ENCODE results near the gene SLC25A48.

The SLC25A48 gene

DNA sequence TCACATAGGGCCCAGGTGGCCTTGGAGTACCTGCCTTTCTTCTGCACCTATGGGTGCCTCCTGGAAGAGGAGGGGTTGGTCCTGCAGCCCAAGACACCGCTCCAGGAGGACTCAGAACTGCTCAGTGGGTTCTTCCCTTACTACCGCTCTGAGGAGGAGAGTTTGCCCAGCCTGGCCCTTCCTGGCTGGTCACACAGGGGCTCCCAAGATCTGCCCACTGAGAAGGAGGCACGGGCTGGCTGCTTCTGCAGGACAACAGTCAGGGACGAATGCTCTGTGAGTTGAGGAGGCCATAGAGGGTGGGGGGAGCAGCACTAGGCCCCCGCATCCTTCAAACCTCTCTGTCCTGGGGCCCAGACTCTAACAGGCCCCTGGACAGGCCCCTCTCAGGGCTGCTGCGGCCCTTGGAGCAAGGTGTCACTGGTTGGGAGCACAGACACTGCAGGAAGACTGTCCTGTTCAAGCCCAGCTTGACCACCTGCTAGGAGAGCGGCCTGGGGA is 9.9 kb upstream of the SLC25A48 start:
- Histone ChIP-seq H3K4me3 (ENCODE audit: low read depth, low read length) (no peak overlapping the region), H2AFZ (ENCODE audit: insufficient read depth, low read length, poor library complexity) (no peak overlapping the region), H3K9ac (ENCODE audit: low read length) (no peak overlapping the region), H3K9me3 (ENCODE audit: insufficient read depth, low read depth, low read length) (no peaks in the 10 kb centered on the region), H3K4me1 (ENCODE audit: control insufficient read depth in 1 of 2, insufficient read depth in 2 of 2, low read length in 2 of 2) (no peaks in the 10 kb centered on the region), H4K91ac (ENCODE audit: low read depth, low read length) (no peak overlapping the region), H3K23ac (ENCODE audit: low read length) (no peak overlapping the region), H3K79me1 (ENCODE audit: low read length) (no peaks in the 10 kb centered on the region), H3K27ac (ENCODE audit: low read depth, low read length) (no peak overlapping the region), H3K18ac (ENCODE audit: low read length) (no peak overlapping the region), H2BK5ac (ENCODE audit: low read depth, low read length, poor library complexity) (no peak overlapping the region), H3K27me3 (ENCODE audit: insufficient read depth, low read length) (no peaks in the 10 kb centered on the region), H2BK12ac (ENCODE audit: low read length) (no peak overlapping the region), H4K8ac (ENCODE audit: low read depth, low read length) (no peak overlapping the region), H2AK5ac (ENCODE audit: low read length) (no peak overlapping the region), H3K14ac (ENCODE audit: low read length) (no peak overlapping the region), H2BK120ac (ENCODE audit: insufficient read depth, low read length, poor library complexity) (no peak overlapping the region), H3K4ac (ENCODE audit: low read depth, low read length) (no peak overlapping the region), H3K4me2 (ENCODE audit: low read length) (no peak overlapping the region), H4K12ac (ENCODE audit: low read depth, low read length) (no peak overlapping the region), H3K36me3 (ENCODE audit: control insufficient read depth in 1 of 2, insufficient read depth in 2 of 2, low read length in 2 of 2) (no peaks in the 10 kb centered on the region), H3K79me2 (ENCODE audit: control insufficient read depth, insufficient read depth, low read length, poor library complexity) (no peaks in the 10 kb centered on the region)
- no CpG with 5 or more reads among the region's 7 CpGs for WGBS (ENCODE audit: extremely low coverage, insufficient coverage, insufficient read length)
- DNase-seq, result no peak

DNA sequence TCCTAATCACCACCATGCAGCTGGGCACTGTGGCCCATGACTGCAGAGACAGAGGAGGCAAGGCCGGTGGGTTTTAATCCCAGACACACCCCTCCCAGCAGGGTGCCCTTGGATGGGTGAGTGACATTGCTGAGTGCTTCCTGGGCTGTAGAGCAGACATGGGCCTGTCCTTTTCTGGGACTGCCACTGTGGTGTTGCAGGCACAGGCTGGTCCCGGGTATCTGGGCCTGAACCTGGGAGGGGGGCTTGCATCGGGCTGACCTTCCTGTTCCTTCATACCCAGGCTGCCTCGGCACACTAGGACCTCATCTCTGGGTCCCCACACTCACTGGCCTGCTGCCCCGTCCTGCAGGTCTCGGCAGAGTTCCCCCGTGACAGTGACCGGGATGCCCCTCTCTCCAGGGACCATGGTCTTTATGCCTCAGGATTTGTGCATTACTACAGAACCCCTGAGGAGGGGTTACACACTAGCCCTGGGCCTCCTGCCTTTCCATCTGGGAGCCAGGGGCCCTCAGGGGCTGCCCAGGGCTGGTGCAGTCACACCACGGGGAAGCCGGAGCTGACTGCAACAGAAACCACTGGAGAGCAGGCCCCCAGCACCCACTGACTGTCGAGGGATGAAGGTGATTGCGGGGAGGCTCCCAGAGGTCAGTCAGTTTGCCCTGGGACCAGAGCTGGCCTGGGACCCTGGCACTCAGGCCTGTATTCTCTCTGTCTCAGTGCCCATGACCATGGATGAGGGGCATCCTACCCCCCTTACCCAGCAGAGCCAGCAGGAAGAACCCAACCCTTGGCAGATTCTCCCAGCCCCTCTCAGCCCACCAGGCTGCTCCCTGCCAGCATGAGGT is 8.9 kb upstream of the SLC25A48 start:
- WGBS (ENCODE audit: extremely low coverage, insufficient coverage, insufficient read length), result no CpG with 5 or more reads among the region's 12 CpGs
- Histone ChIP-seq H4K8ac (ENCODE audit: low read depth, low read length) (no peak overlapping the region), H3K36me3 (ENCODE audit: control insufficient read depth in 1 of 2, insufficient read depth in 2 of 2, low read length in 2 of 2) (no peaks in the 10 kb centered on the region), H3K4ac (ENCODE audit: low read depth, low read length) (no peak overlapping the region), H4K91ac (ENCODE audit: low read depth, low read length) (no peak overlapping the region), H3K79me1 (ENCODE audit: low read length) (no peaks in the 10 kb centered on the region), H3K14ac (ENCODE audit: low read length) (no peak overlapping the region), H2AFZ (ENCODE audit: insufficient read depth, low read length, poor library complexity) (no peak overlapping the region), H4K12ac (ENCODE audit: low read depth, low read length) (no peak overlapping the region), H3K27ac (ENCODE audit: low read depth, low read length) (no peak overlapping the region), H2AK5ac (ENCODE audit: low read length) (no peak overlapping the region), H3K79me2 (ENCODE audit: control insufficient read depth, insufficient read depth, low read length, poor library complexity) (no peaks in the 10 kb centered on the region), H2BK120ac (ENCODE audit: insufficient read depth, low read length, poor library complexity) (no peak overlapping the region), H2BK5ac (ENCODE audit: low read depth, low read length, poor library complexity) (no peak overlapping the region), H3K9me3 (ENCODE audit: insufficient read depth, low read depth, low read length) (no peaks in the 10 kb centered on the region), H3K9ac (ENCODE audit: low read length) (no peak overlapping the region), H3K4me3 (ENCODE audit: low read depth, low read length) (no peak overlapping the region), H2BK12ac (ENCODE audit: low read length) (no peak overlapping the region), H3K4me2 (ENCODE audit: low read length) (no peak overlapping the region), H3K27me3 (ENCODE audit: insufficient read depth, low read length) (no peaks in the 10 kb centered on the region), H3K23ac (ENCODE audit: low read length) (no peak overlapping the region), H3K4me1 (ENCODE audit: control insufficient read depth in 1 of 2, insufficient read depth in 2 of 2, low read length in 2 of 2) (no peaks in the 10 kb centered on the region), H3K18ac (ENCODE audit: low read length) (no peak overlapping the region)
- no peak for DNase-seq

DNA sequence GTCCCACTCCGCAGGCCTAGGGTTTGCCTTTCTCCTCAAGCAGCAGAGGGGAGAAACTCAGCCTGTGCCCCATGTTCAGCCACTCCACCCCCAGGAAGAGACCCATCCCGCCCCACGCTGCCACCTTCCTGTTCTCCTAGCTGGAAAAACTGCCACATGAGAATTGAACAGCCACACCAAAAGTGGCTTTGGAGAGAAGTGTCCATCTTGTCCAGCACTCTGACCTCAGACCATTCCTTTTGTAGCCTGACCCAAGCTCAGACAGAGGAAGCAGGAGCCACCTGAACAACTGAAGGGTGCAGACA is 8.3 kb upstream of the SLC25A48 start:
- H4K8ac ChIP-seq (ENCODE audit: low read depth, low read length), result no peak overlapping the region
- H3K4me1 ChIP-seq (ENCODE audit: control insufficient read depth in 1 of 2, insufficient read depth in 2 of 2, low read length in 2 of 2), result no peaks in the 10 kb centered on the region
- H3K4me2 ChIP-seq (ENCODE audit: low read length), result no peak overlapping the region
- no peak overlapping the region for H2BK12ac ChIP-seq (ENCODE audit: low read length)
- H4K12ac ChIP-seq (ENCODE audit: low read depth, low read length), result no peak overlapping the region
- H3K23ac ChIP-seq (ENCODE audit: low read length), result no peak overlapping the region
- no peak overlapping the region for H2AFZ ChIP-seq (ENCODE audit: insufficient read depth, low read length, poor library complexity)
- no peaks in the 10 kb centered on the region for H3K79me1 ChIP-seq (ENCODE audit: low read length)
- H3K4ac ChIP-seq (ENCODE audit: low read depth, low read length), result no peak overlapping the region
- no peak overlapping the region for H3K14ac ChIP-seq (ENCODE audit: low read length)
- no peak overlapping the region for H2BK5ac ChIP-seq (ENCODE audit: low read depth, low read length, poor library complexity)
- no peak overlapping the region for H2BK120ac ChIP-seq (ENCODE audit: insufficient read depth, low read length, poor library complexity)
- H3K27me3 ChIP-seq (ENCODE audit: insufficient read depth, low read length), result no peaks in the 10 kb centered on the region
- H3K18ac ChIP-seq (ENCODE audit: low read length), result no peak overlapping the region
- H4K91ac ChIP-seq (ENCODE audit: low read depth, low read length), result no peak overlapping the region
- no peak overlapping the region for H3K4me3 ChIP-seq (ENCODE audit: low read depth, low read length)
- DNase-seq, result no peak
- H3K27ac ChIP-seq (ENCODE audit: low read depth, low read length), result no peak overlapping the region
- no peaks in the 10 kb centered on the region for H3K36me3 ChIP-seq (ENCODE audit: control insufficient read depth in 1 of 2, insufficient read depth in 2 of 2, low read length in 2 of 2)
- H2AK5ac ChIP-seq (ENCODE audit: low read length), result no peak overlapping the region
- H3K9me3 ChIP-seq (ENCODE audit: insufficient read depth, low read depth, low read length), result no peaks in the 10 kb centered on the region
- no peaks in the 10 kb centered on the region for H3K79me2 ChIP-seq (ENCODE audit: control insufficient read depth, insufficient read depth, low read length, poor library complexity)
- WGBS (ENCODE audit: extremely low coverage, insufficient coverage, insufficient read length), result no CpG with 5 or more reads among the region's 3 CpGs
- H3K9ac ChIP-seq (ENCODE audit: low read length), result no peak overlapping the region

- no CpG with 5 or more reads among the region's 8 CpGs for WGBS (ENCODE audit: extremely low coverage, insufficient coverage, insufficient read length)
- Histone ChIP-seq H2BK5ac (ENCODE audit: low read depth, low read length, poor library complexity) (no peak overlapping the region), H2AFZ (ENCODE audit: insufficient read depth, low read length, poor library complexity) (no peak overlapping the region)
Measured at GRCh38 chr5:135826994-135827671, 7.3 kb upstream of the SLC25A48 start.

More at GRCh38 chr5:135826994-135827671, 7.3 kb upstream of the SLC25A48 start:
- no peak overlapping the region for H4K91ac ChIP-seq (ENCODE audit: low read depth, low read length)
- no peaks in the 10 kb centered on the region for H3K4me1 ChIP-seq (ENCODE audit: control insufficient read depth in 1 of 2, insufficient read depth in 2 of 2, low read length in 2 of 2)
- H3K18ac ChIP-seq (ENCODE audit: low read length), result no peak overlapping the region
- no peak overlapping the region for H3K4ac ChIP-seq (ENCODE audit: low read depth, low read length)
- H3K79me2 ChIP-seq (ENCODE audit: control insufficient read depth, insufficient read depth, low read length, poor library complexity), result no peaks in the 10 kb centered on the region
- H3K79me1 ChIP-seq (ENCODE audit: low read length), result no peaks in the 10 kb centered on the region
- H2AK5ac ChIP-seq (ENCODE audit: low read length), result no peak overlapping the region
- H3K36me3 ChIP-seq (ENCODE audit: control insufficient read depth in 1 of 2, insufficient read depth in 2 of 2, low read length in 2 of 2), result no peaks in the 10 kb centered on the region
- H3K27ac ChIP-seq (ENCODE audit: low read depth, low read length), result no peak overlapping the region
- H4K12ac ChIP-seq (ENCODE audit: low read depth, low read length), result no peak overlapping the region
- H3K4me3 ChIP-seq (ENCODE audit: low read depth, low read length), result no peak overlapping the region
- no peak overlapping the region for H3K4me2 ChIP-seq (ENCODE audit: low read length)
- H2BK12ac ChIP-seq (ENCODE audit: low read length), result no peak overlapping the region
- no peak overlapping the region for H3K9ac ChIP-seq (ENCODE audit: low read length)
- no peaks in the 10 kb centered on the region for H3K27me3 ChIP-seq (ENCODE audit: insufficient read depth, low read length)
- no peak overlapping the region for H2BK120ac ChIP-seq (ENCODE audit: insufficient read depth, low read length, poor library complexity)
- no peak for DNase-seq
- H4K8ac ChIP-seq (ENCODE audit: low read depth, low read length), result no peak overlapping the region
- no peak overlapping the region for H3K23ac ChIP-seq (ENCODE audit: low read length)
- H3K9me3 ChIP-seq (ENCODE audit: insufficient read depth, low read depth, low read length), result no peaks in the 10 kb centered on the region
- no peak overlapping the region for H3K14ac ChIP-seq (ENCODE audit: low read length)
